ENCODE data around the gene CORO7. TPM values are rescaled to one million over a fixed set of nuclear protein-coding genes. Genes with fewer than 3 reads are reported as not detected.

The CORO7 gene
- total and polyA plus RNA-seq, 9 of the 15 experiments (the other 6 are each of a cell fraction or from before 2014, with no cell fraction given): 0.45 to 77.2 (median 18.7) TPM

DNA sequence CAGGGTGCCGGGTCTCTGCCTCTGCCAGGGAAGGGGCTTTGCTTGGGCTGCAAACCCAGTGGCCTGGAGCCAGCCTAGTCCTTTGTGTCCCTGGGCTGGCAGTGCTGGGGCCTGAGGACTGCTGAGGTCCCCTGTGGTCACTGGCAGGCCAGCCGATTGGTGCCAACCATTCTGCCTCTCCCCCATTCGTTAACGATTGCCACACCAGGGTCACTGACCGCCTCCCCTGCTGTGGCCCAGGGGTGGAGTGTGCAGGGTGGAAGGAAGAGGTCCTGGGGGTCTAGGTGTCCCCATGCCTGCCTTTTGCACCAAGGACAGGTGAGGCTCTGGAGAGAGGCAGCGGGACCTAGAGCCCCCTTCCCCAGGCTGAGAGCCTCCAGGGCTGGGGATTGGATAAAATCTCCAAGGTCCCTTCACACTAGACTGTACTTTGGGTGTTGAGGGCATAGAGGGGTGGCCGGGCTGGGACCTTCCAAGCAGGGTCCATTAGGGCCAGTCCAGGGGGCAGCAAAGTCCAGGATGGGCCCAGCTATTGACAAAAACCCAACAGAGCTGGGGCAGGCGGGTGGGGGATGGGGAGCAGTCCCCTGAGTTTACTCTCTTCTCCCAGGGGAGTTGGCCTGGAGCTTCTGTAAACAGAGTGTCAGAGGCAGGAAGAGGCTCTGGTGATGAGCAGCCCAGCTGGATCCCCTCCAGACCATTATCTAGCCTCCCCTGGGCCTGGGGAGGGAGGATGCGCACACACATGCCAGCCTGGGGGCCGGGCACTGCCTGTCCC is 43.6 kb downstream of the CORO7 start:
- no TSS peak for BruUV-seq (replicated peaks)
- WGBS (ENCODE audit: insufficient coverage, low coverage, missing lambda C conversion rate): 67% methylated on average over 9 of the region's 10 CpGs
- in situ Hi-C loops (cut with MboI) (no loop called here), intact Hi-C loops (cut with micrococcal nuclease) (no loop called here)
- FAIRE-seq (no peak), DNase-seq (ENCODE audit: extremely low read depth in 1 of 4, low spot score in 3 of 4) (peak in 2 of 4 experiments; percentile 11 to 33), ATAC-seq (no peak)
- TF ChIP-seq KDM5B (IDR thresholded peaks at IDR 0.05; ENCODE audit: insufficient replicate concordance, low read depth, low read length): peak; percentile 12
- no peak for TF ChIP-seq KDM1A (IDR thresholded peaks at IDR 0.05)
- peak; percentile 21; the same call in 1 of the 2 replicates for TF ChIP-seq TFAP4 (CRISPR knock-in tag; IDR thresholded peaks at IDR 0.05; ENCODE audit: borderline replicate concordance)
- no peak for TF ChIP-seq NCOA1 (IDR thresholded peaks at IDR 0.05; ENCODE audit: low read depth)
- no peak for TF ChIP-seq RNF219 (CRISPR knock-in tag; IDR thresholded peaks at IDR 0.05)
- no peak for TF ChIP-seq U2AF2 (optimal IDR thresholded peaks at IDR 0.05; ENCODE audit: low read depth, low read length)
- TF ChIP-seq ILF3 (IDR thresholded peaks at IDR 0.05; ENCODE audit: borderline replicate concordance): no peak
- no peak for TF ChIP-seq HEY1 (CRISPR knock-in tag; IDR thresholded peaks at IDR 0.05; ENCODE audit: borderline replicate concordance)
- no peak for TF ChIP-seq TSC22D4 (tag; IDR thresholded peaks at IDR 0.05)
- TF ChIP-seq MAFK (IDR thresholded peaks at IDR 0.05; ENCODE audit: low read length): no peak
- TF ChIP-seq ETV5 (CRISPR knock-in tag; IDR thresholded peaks at IDR 0.05; ENCODE audit: low read depth): 0 out of 2 replicates have a peak, but pooled peaks have one; percentile 36
- TF ChIP-seq, protein P1, sequence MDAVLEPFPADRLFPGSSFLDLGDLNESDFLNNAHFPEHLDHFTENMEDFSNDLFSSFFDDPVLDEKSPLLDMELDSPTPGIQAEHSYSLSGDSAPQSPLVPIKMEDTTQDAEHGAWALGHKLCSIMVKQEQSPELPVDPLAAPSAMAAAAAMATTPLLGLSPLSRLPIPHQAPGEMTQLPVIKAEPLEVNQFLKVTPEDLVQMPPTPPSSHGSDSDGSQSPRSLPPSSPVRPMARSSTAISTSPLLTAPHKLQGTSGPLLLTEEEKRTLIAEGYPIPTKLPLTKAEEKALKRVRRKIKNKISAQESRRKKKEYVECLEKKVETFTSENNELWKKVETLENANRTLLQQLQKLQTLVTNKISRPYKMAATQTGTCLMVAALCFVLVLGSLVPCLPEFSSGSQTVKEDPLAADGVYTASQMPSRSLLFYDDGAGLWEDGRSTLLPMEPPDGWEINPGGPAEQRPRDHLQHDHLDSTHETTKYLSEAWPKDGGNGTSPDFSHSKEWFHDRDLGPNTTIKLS (IDR thresholded peaks at IDR 0.05; ENCODE audit: borderline replicate concordance, low read depth): no peak
- H3K9me3 ChIP-seq (replicated peaks; ENCODE audit: control insufficient read depth, insufficient read depth, low read depth, low read length): no peaks in the 10 kb centered on the region
- no peaks in the 10 kb centered on the region for H3K27me3 ChIP-seq (ENCODE audit: control insufficient read depth in 2 of 2, insufficient read depth in 2 of 2, low read length in 2 of 2)
- peaks cover 5% of the 10 kb centered on the region for H3K9me1 ChIP-seq (ENCODE audit: control insufficient read depth, insufficient read depth, low read length)
- H3K4me1 ChIP-seq (replicated peaks in 1 of 2; ENCODE audit: control insufficient read depth in 2 of 2, insufficient read depth in 2 of 2, low read length in 2 of 2): peaks cover 49 to 86% of the 10 kb centered on the region in 2 experiments
- CTCF ChIA-PET (ENCODE audit: low intra/inter-chr PET ratio): no interaction called here
- peak overlapping the region; percentile 75 for H3K4me2 ChIP-seq (ENCODE audit: insufficient read depth, low read length)
- peak overlapping the region; percentile 60 for H3K4me3 ChIP-seq
- H2AFZ ChIP-seq (ENCODE audit: low read depth, low read length): no peak overlapping the region
- peak overlapping the region; percentile 59 to 92; a peak in 3 of 4 replicates for H3K9ac ChIP-seq (ENCODE audit: insufficient read depth in 1 of 2, low read depth in 2 of 2, low read length in 2 of 2)
- peaks cover 4% of the 10 kb centered on the region; the same call in 1 of the 2 replicates for H4K20me1 ChIP-seq (replicated peaks; ENCODE audit: control insufficient read depth, insufficient read depth, low read length)
- peaks cover 3% of the 10 kb centered on the region; the same call in 1 of the 3 replicates for H3K36me3 ChIP-seq (ENCODE audit: control insufficient read depth, insufficient read depth, low read length)
- H3K79me2 ChIP-seq (ENCODE audit: control insufficient read depth, insufficient read depth, low read length): peaks cover 14% of the 10 kb centered on the region
- POLR2A ChIA-PET: interaction anchor here (0.6 to 1.4 kb wide), 5 partner anchors 9 to 106 kb away, joined by 3 to 4 read pairs (median 3); no protein-coding TSS in a partner anchor
- no peak overlapping the region for H3K27ac ChIP-seq (ENCODE audit: extremely low read depth, low read depth, low read length)

All from K562 (cell line).